Liver (tissue), 9 donors: ENCODE results near the gene CCM2. TPM values are rescaled to one million over a fixed set of nuclear protein-coding genes. Genes with fewer than 3 reads are reported as not detected.

ENCODE experiments used
- DNase-seq: peaks from one replicate; pipeline ENCODE4 v3.0.0-alpha.2; 2017; ENCODE audit warnings: low spot score
- H3K27ac ChIP-seq, 2 donors: one replicate each; pipeline ENCODE4 v1.7.0; 2013; ENCODE audit warnings: inconsistent platforms in 2 of 2, low read length in 2 of 2, control low read depth in 1 of 2, low read depth in 1 of 2, mild to moderate bottlenecking in 1 of 2
- H3K27me3 ChIP-seq, 4 donors: one replicate each; pipeline versions ENCODE4 v1.6.1 to v1.7.0; 2013; ENCODE audit warnings: low read length in 3 of 4, inconsistent platforms in 1 of 4, mild to moderate bottlenecking in 1 of 4, moderate library complexity in 1 of 4; ENCODE audit not compliant: control insufficient read depth in 4 of 4, insufficient read depth in 4 of 4
- H3K36me3 ChIP-seq, 4 donors: one replicate each; pipeline versions ENCODE4 v1.6.1 to v1.7.0; 2013; ENCODE audit warnings: low read length in 3 of 4, mild to moderate bottlenecking in 3 of 4, low read depth in 1 of 4, moderate library complexity in 1 of 4; ENCODE audit not compliant: control insufficient read depth in 4 of 4, insufficient read depth in 3 of 4
- H3K4me1 ChIP-seq, 4 donors: one replicate each; pipeline versions ENCODE4 v1.6.1 to v1.7.0; 2013; ENCODE audit warnings: low read length in 3 of 4, mild to moderate bottlenecking in 3 of 4, moderate library complexity in 1 of 4; ENCODE audit not compliant: control insufficient read depth in 4 of 4, insufficient read depth in 4 of 4
- H3K4me3 ChIP-seq, 3 donors: one replicate each; pipeline versions ENCODE4 v1.6.1 to v1.7.0; 2013; ENCODE audit warnings: low read length in 3 of 3, control low read depth in 1 of 3, low read depth in 1 of 3, mild to moderate bottlenecking in 1 of 3
- H3K9ac ChIP-seq, 2 donors: one replicate each; pipeline ENCODE4 v1.7.0; 2013; ENCODE audit warnings: low read length in 2 of 2, mild to moderate bottlenecking in 2 of 2, moderate library complexity in 2 of 2, control low read depth in 1 of 2, low read depth in 1 of 2
- H3K9me3 ChIP-seq, 4 donors: one replicate each; pipeline versions ENCODE4 v1.6.1 to v1.7.0; 2013; ENCODE audit warnings: low read length in 3 of 4; ENCODE audit not compliant: control insufficient read depth in 4 of 4
- ATF3 ChIP-seq: IDR thresholded peaks from 2 replicates; pipeline ENCODE4 v1.6.1; 2016; ENCODE audit warnings: antibody characterized with exemption
- CTCF ChIP-seq: fragments of 150-350 bp; IDR thresholded peaks from 2 replicates; pipeline ENCODE4 v1.5.1; 2017; ENCODE audit warnings: improper control_type of control experiment, low read depth, low read length; ENCODE audit not compliant: missing input control
- EGR1 ChIP-seq, 2 donors: IDR thresholded peaks; 2 replicates each; pipeline ENCODE4 v1.6.1; 2016 to 2018; ENCODE audit warnings: antibody characterized with exemption in 2 of 2, low read depth in 2 of 2
- FOXA2 ChIP-seq: IDR thresholded peaks from 2 replicates; pipeline ENCODE4 v1.6.1; 2016; ENCODE audit warnings: antibody characterized with exemption
- GABPA ChIP-seq, 2 donors: IDR thresholded peaks in 1 of 2; conservative IDR thresholded peaks in 1 of 2; 2 replicates each; pipeline ENCODE4 v1.6.1; 2016; ENCODE audit warnings: antibody characterized with exemption in 2 of 2, mild to moderate bottlenecking in 1 of 2, moderate library complexity in 1 of 2
- HNF4A ChIP-seq, 2 donors: conservative IDR thresholded peaks; 2 replicates each; pipeline ENCODE4 v1.6.1; 2016; ENCODE audit warnings: antibody characterized with exemption in 2 of 2, mild to moderate bottlenecking in 2 of 2
- NR2F2 ChIP-seq: IDR thresholded peaks from 2 replicates; pipeline ENCODE4 v1.6.1; 2016; ENCODE audit warnings: antibody characterized with exemption
- RAD21 ChIP-seq, 2 donors: IDR thresholded peaks; 2 replicates each; pipeline ENCODE4 v1.6.1; 2016; ENCODE audit warnings: antibody characterized with exemption in 2 of 2, mild to moderate bottlenecking in 2 of 2
- TAF1 ChIP-seq: conservative IDR thresholded peaks from 2 replicates; pipeline ENCODE4 v1.6.1; 2016; ENCODE audit warnings: antibody characterized with exemption, mild to moderate bottlenecking
- WGBS: extraction: QIAGEN DNeasy Blood & Tissue Kit; methylation state at CpG from one replicate; pipeline ENCODE4 v1.1.7; 2013; 5-methylcytosine and 5-hydroxymethylcytosine counted together
- polyA plus RNA-seq, 2 donors: library from polyadenylated mRNA; stranded (reverse) in 1 of 2; unstranded in 1 of 2; fragments of 200-250 nt in 1 of 2; fragments of >200 nt in 1 of 2; fragmentation: Nextera tagmentation in 1 of 2; extraction: Ambion mirVana in 1 of 2; gene quantifications; one replicate each; pipeline versions ENCODE4 v1.2.1 to v1.2.3, GENCODE V29; 2013 to 2015
- total RNA-seq, 2 donors: library from RNA; depleted of rRNA; stranded (reverse); fragments of >200 nt; gene quantifications; one replicate each; pipeline ENCODE4 v1.2.3, GENCODE V29; 2014
- TF ChIP-seq, protein P1 (sequence below): IDR thresholded peaks from 2 replicates; pipeline ENCODE4 v1.6.1; 2016; ENCODE audit warnings: antibody characterized with exemption
- TF ChIP-seq, protein P2 (sequence below): IDR thresholded peaks from 2 replicates; pipeline ENCODE4 v1.6.1; 2016; ENCODE audit warnings: antibody characterized with exemption
- TF ChIP-seq, protein P3 (sequence below): IDR thresholded peaks from 2 replicates; pipeline ENCODE4 v1.6.1; 2016; ENCODE audit warnings: antibody characterized with exemption, mild to moderate bottlenecking
- donor health status: healthy.
- donor health status: healthy.
- donor health status: healthy.
- donor health status: healthy.
- donor health status: healthy.

CCM2 gene
- total and polyA plus RNA-seq, 4 donors = 26.3 to 65.0 (median 47.5) TPM

- 96% methylated on average over 12 of the region's 12 CpGs for WGBS
- no peak overlapping the region for H3K27ac ChIP-seq
These were observed 105.0 kb downstream of the CCM2 start for GRCh38 chr7:45104844-45105587.

DNA sequence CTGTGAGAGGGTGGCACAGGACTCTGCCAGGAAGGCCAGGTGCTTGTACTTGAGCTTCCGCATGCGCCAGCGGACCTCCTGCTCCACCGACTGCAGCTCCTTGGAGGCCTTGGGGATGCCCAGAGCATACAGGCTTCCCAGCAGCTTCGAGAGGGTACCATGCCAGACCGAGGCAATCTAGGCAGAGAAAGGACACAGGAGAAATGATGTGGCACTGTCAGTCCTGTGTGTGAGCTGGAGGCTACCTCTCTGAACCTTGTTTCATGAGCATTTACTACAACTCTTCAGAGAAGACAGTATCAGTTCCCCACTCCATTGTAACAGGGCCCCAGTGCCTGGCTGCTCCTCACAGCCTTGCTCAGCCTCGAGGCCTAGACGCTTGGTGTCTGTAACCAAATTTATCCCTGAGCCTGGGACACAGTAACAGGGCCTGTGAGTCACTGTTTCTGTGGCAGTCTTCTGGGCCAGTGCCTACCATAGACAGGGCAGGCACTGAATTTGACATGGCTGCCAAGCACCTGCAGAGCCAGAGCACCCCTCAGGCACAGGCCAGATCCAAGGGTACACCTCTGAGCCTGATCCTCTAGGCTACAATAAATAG lies 105.7 kb downstream of the CCM2 start:
- Histone ChIP-seq H3K36me3 (peaks cover 39 to 81% (median 76%) of the 10 kb centered on the region in 4 donors), H3K27me3 (no peaks in the 10 kb centered on the region), H3K27ac (no peak overlapping the region), H3K9me3 (no peaks in the 10 kb centered on the region), H3K4me3 (no peak overlapping the region), H3K9ac (no peak overlapping the region), H3K4me1 (peaks cover 0 to 19% (median 11%) of the 10 kb centered on the region in 4 donors)
- WGBS = 96% methylated on average over 8 of the region's 8 CpGs
- no peak for DNase-seq
- TF ChIP-seq GABPA (IDR thresholded peaks at IDR 0.05 in 1 of 2, conservative IDR thresholded peaks at IDR 0.05 in 1 of 2) (no peak), NR2F2 (no peak), RAD21 (IDR thresholded peaks at IDR 0.05) (no peak), FOXA2 (no peak)
- TF ChIP-seq, protein P1, sequence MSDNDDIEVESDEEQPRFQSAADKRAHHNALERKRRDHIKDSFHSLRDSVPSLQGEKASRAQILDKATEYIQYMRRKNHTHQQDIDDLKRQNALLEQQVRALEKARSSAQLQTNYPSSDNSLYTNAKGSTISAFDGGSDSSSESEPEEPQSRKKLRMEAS = no peak
- TF ChIP-seq, protein P2, sequence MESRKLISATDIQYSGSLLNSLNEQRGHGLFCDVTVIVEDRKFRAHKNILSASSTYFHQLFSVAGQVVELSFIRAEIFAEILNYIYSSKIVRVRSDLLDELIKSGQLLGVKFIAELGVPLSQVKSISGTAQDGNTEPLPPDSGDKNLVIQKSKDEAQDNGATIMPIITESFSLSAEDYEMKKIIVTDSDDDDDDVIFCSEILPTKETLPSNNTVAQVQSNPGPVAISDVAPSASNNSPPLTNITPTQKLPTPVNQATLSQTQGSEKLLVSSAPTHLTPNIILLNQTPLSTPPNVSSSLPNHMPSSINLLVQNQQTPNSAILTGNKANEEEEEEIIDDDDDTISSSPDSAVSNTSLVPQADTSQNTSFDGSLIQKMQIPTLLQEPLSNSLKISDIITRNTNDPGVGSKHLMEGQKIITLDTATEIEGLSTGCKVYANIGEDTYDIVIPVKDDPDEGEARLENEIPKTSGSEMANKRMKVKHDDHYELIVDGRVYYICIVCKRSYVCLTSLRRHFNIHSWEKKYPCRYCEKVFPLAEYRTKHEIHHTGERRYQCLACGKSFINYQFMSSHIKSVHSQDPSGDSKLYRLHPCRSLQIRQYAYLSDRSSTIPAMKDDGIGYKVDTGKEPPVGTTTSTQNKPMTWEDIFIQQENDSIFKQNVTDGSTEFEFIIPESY = no peak
- TF ChIP-seq, protein P3, sequence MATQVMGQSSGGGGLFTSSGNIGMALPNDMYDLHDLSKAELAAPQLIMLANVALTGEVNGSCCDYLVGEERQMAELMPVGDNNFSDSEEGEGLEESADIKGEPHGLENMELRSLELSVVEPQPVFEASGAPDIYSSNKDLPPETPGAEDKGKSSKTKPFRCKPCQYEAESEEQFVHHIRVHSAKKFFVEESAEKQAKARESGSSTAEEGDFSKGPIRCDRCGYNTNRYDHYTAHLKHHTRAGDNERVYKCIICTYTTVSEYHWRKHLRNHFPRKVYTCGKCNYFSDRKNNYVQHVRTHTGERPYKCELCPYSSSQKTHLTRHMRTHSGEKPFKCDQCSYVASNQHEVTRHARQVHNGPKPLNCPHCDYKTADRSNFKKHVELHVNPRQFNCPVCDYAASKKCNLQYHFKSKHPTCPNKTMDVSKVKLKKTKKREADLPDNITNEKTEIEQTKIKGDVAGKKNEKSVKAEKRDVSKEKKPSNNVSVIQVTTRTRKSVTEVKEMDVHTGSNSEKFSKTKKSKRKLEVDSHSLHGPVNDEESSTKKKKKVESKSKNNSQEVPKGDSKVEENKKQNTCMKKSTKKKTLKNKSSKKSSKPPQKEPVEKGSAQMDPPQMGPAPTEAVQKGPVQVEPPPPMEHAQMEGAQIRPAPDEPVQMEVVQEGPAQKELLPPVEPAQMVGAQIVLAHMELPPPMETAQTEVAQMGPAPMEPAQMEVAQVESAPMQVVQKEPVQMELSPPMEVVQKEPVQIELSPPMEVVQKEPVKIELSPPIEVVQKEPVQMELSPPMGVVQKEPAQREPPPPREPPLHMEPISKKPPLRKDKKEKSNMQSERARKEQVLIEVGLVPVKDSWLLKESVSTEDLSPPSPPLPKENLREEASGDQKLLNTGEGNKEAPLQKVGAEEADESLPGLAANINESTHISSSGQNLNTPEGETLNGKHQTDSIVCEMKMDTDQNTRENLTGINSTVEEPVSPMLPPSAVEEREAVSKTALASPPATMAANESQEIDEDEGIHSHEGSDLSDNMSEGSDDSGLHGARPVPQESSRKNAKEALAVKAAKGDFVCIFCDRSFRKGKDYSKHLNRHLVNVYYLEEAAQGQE = no peak

More at GRCh38 chr7:45104844-45105587, 105.0 kb downstream of the CCM2 start:
- Histone ChIP-seq H3K27me3 (no peaks in the 10 kb centered on the region), H3K9me3 (no peaks in the 10 kb centered on the region), H3K4me1 (peaks cover 0 to 14% (median 8%) of the 10 kb centered on the region in 4 donors), H3K4me3 (no peak overlapping the region), H3K36me3 (peaks cover 39 to 88% (median 81%) of the 10 kb centered on the region in 4 donors), H3K9ac (no peak overlapping the region)
- TF ChIP-seq GABPA (IDR thresholded peaks at IDR 0.05 in 1 of 2, conservative IDR thresholded peaks at IDR 0.05 in 1 of 2) = no peak
- no peak for TF ChIP-seq CTCF
- TF ChIP-seq ATF3 = no peak
- TF ChIP-seq EGR1 (IDR thresholded peaks at IDR 0.05; ENCODE audit: low read depth in 2 of 2) = no peak
- TF ChIP-seq NR2F2 = no peak
- TF ChIP-seq HNF4A (conservative IDR thresholded peaks at IDR 0.05) = no peak
- TF ChIP-seq TAF1 = no peak
- TF ChIP-seq RAD21 (IDR thresholded peaks at IDR 0.05) = no peak
- DNase-seq = no peak
